PC-3 (cell line): ENCODE data around the gene EIF4B. TPM values are rescaled to one million over a fixed set of nuclear protein-coding genes. Genes with fewer than 3 reads are reported as not detected.
A peak's percentile ranks its signal among the peaks of the same experiment; 100 is the strongest.

Source experiments
- ATAC-seq: fragments of 200-7000 bp; cut with Tn5 transposase; 2 replicates; pipeline ENCODE4 v1.9.1; 2020; ENCODE audit warnings: mild to moderate bottlenecking, moderate library complexity
- BruUV-seq: library from RNA; stranded (reverse); fragments of 400-500 nt; replicated peaks from 2 replicates; lab custom pipeline; 2021; lab: Mats Ljungman, UMichigan
- CTCF ChIA-PET: fragments of 300-600 bp; sonication (Branson Sonifier 250); formaldehyde crosslinking; loops from one replicate; lab custom pipeline; 2022; ENCODE audit warnings: antibody characterized with exemption; lab: Charles Lee
- POLR2A ChIA-PET: fragments of 300-600 bp; sonication (Branson Sonifier 250); formaldehyde crosslinking; loops from one replicate; lab custom pipeline; 2022; ENCODE audit warnings: antibody characterized with exemption; ENCODE audit not compliant: unreplicated experiment; lab: Charles Lee
- DNase-seq: peaks from one replicate; pipeline ENCODE4 v3.0.0-alpha.2; 2015
- H2AFZ ChIP-seq: fragments of 300-600 bp; sonication (generic); 2 replicates; pipeline ENCODE4 v1.6.0; 2016; ENCODE audit warnings: antibody characterized with exemption, low read length
- H3F3A ChIP-seq: fragments of 300-600 bp; sonication (generic); one replicate; pipeline ENCODE4 v1.6.0; 2017; ENCODE audit warnings: antibody characterized with exemption, low read length, control low read depth, mild to moderate bottlenecking; ENCODE audit not compliant: unreplicated experiment
- H3K27ac ChIP-seq: fragments of 300-600 bp; sonication (generic); 2 replicates; pipeline ENCODE4 v1.5.1; 2016; ENCODE audit warnings: mild to moderate bottlenecking, low read length
- H3K27me3 ChIP-seq: fragments of 300-600 bp; sonication (generic); 2 replicates; pipeline ENCODE4 v1.6.1; 2016; ENCODE audit warnings: low read length, mixed read lengths
- H3K36me3 ChIP-seq: fragments of 300-600 bp; sonication (generic); 2 replicates; pipeline ENCODE4 v1.6.1; 2016; ENCODE audit warnings: low read depth, mixed run types, low read length, mixed read lengths
- H3K4me1 ChIP-seq: fragments of 300-600 bp; sonication (generic); 2 replicates; pipeline ENCODE4 v1.5.1; 2016; ENCODE audit warnings: low read length; ENCODE audit not compliant: insufficient read depth
- H3K4me2 ChIP-seq: fragments of 300-600 bp; sonication (generic); 2 replicates; pipeline ENCODE4 v1.6.0; 2016; ENCODE audit warnings: low read length
- H3K4me3 ChIP-seq: fragments of 300-600 bp; sonication (generic); 2 replicates; pipeline ENCODE4 v1.5.1; 2016; ENCODE audit warnings: mild to moderate bottlenecking, low read length, mixed read lengths
- H3K79me2 ChIP-seq: fragments of 300-600 bp; sonication (generic); 2 replicates; pipeline ENCODE4 v1.6.1; 2017; ENCODE audit warnings: low read length, mixed read lengths
- H3K9ac ChIP-seq: fragments of 300-600 bp; sonication (generic); 2 replicates; pipeline ENCODE4 v1.6.0; 2016; ENCODE audit warnings: mild to moderate bottlenecking, low read length
- H3K9me2 ChIP-seq: fragments of 300-600 bp; sonication (generic); replicated peaks from 2 replicates; pipeline ENCODE4 v1.6.1; 2016; ENCODE audit warnings: mixed run types, low read length, mixed read lengths
- H3K9me3 ChIP-seq: fragments of 300-600 bp; sonication (generic); 2 replicates; pipeline ENCODE4 v1.6.1; 2016; ENCODE audit warnings: low read length, mixed read lengths
- H4K20me1 ChIP-seq: fragments of 300-600 bp; sonication (generic); 2 replicates; pipeline ENCODE4 v1.6.1; 2016; ENCODE audit warnings: low read length, mixed read lengths
- EZH2 ChIP-seq: fragments of 300-600 bp; sonication (generic); IDR thresholded peaks from one replicate; pipeline ENCODE4 v1.6.1; 2017; ENCODE audit warnings: antibody characterized with exemption, mild to moderate bottlenecking, low read length; ENCODE audit not compliant: unreplicated experiment
- EZH2phosphoT487 ChIP-seq: fragments of 300-600 bp; sonication (generic); IDR thresholded peaks from 2 replicates; pipeline ENCODE4 v1.6.1; 2018; ENCODE audit warnings: mild to moderate bottlenecking, antibody characterized with exemption, low read length, borderline replicate concordance
- intact Hi-C: fragments of 100-400 bp; cut with micrococcal nuclease; formaldehyde crosslinking; loops from 2 replicates; pipeline ENCODE4 v1.9.0; 2023
- total RNA-seq: library from RNA; depleted of rRNA; stranded (reverse); fragments of >200 nt; gene quantifications from 2 replicates; pipeline ENCODE4 v1.2.3, GENCODE V29; 2014
- TF ChIP-seq, protein P1 (sequence below): fragments of 300-600 bp; sonication (generic); conservative IDR thresholded peaks from 2 replicates; pipeline ENCODE4 v1.5.1; 2017; ENCODE audit warnings: antibody characterized with exemption, low read depth, mild to moderate bottlenecking, low read length

EIF4B gene
- total RNA-seq, 1 experiment from 2014 or later, result 424 TPM

DNA sequence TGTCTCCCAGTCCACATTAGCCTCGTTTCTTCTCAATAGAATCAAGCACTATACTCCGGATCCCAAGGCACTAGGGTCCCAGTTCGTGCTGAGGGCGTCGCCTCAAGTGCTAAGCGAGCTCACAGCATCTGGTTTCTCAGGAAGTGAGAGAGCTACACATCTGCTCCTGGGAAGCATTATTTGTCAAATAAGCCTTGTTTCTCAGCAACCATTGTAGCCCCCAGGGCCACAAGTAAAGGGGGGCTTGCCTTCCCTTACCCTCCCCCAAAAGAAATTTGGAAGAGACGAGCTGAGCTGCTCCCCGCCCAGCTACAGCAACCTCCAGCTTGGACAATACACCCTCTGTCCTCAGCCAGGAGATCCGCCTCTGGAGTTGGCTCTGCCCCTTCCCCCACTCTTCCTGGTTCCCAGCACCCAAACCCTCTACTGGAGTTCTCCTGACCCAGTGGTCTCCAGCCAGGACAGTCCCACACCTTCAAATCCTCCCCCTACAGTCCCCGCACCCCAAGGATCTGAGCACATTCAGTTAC lies 37.9 kb downstream of the EIF4B start:
- H3K4me1 ChIP-seq, result peaks cover 27% of the 10 kb centered on the region
- H4K20me1 ChIP-seq, result no peaks in the 10 kb centered on the region
- intact Hi-C loops, result no loop called here
- H3K27me3 ChIP-seq, result no peaks in the 10 kb centered on the region
- no peaks in the 10 kb centered on the region for H3K9me2 ChIP-seq
- peaks cover 10% of the 10 kb centered on the region for H3F3A ChIP-seq
- TF ChIP-seq EZH2 (no peak), EZH2phosphoT487 (no peak)
- TF ChIP-seq, protein P1, sequence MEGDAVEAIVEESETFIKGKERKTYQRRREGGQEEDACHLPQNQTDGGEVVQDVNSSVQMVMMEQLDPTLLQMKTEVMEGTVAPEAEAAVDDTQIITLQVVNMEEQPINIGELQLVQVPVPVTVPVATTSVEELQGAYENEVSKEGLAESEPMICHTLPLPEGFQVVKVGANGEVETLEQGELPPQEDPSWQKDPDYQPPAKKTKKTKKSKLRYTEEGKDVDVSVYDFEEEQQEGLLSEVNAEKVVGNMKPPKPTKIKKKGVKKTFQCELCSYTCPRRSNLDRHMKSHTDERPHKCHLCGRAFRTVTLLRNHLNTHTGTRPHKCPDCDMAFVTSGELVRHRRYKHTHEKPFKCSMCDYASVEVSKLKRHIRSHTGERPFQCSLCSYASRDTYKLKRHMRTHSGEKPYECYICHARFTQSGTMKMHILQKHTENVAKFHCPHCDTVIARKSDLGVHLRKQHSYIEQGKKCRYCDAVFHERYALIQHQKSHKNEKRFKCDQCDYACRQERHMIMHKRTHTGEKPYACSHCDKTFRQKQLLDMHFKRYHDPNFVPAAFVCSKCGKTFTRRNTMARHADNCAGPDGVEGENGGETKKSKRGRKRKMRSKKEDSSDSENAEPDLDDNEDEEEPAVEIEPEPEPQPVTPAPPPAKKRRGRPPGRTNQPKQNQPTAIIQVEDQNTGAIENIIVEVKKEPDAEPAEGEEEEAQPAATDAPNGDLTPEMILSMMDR, result no peak
- H3K9ac ChIP-seq, result no peak overlapping the region
- POLR2A ChIA-PET, result interaction anchor here (0.6 kb wide), 1 partner anchor 616 kb away, joined by 3 read pairs; no protein-coding TSS in a partner anchor
- DNase-seq, result no peak
- BruUV-seq, result no TSS peak
- H2AFZ ChIP-seq, result no peak overlapping the region
- no peak overlapping the region for H3K4me2 ChIP-seq
- H3K9me3 ChIP-seq, result no peaks in the 10 kb centered on the region
- no peak overlapping the region for H3K27ac ChIP-seq
- H3K36me3 ChIP-seq, result peaks cover 14% of the 10 kb centered on the region
- no peaks in the 10 kb centered on the region for H3K79me2 ChIP-seq
- H3K4me3 ChIP-seq, result no peak overlapping the region
- CTCF ChIA-PET, result no interaction called here
- ATAC-seq, result no peak

DNA sequence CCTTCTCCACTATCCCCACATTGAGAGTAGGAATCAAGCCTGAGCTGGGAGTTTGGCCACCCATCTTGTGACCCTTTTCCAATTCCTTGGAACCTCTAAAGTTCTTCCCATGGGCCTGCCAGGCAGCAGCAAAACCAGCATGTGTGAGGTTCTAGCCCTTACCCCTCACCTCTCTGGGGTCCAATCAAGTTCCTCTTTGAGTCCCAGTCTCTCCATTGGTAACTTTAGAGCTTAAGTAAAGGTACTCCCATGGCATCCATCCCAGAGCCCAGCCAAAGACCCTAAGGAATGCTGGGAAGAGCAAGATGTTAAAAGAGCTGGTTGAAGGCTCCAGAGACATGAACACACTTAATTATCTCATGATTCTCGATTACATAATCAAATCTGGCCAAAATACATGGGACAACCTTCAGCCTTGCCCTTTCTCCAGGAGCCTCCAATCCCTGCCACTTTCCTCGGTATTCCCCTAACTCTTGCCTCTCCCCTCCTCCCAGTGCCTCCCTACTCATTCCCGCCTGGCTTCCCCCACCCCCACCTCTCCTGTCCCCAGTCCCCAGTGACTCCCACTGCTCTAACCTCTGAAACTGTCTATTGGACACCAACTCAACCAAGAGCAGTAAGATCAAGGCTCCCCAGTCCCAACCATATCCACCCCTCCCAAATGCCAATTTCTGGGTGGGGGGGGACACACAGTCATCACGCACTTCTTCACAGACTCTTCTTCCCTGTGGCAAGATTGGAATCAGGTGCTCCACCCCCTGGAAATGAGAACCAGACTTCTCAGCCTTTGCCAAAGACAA lies 38.8 kb downstream of the EIF4B start:
- Histone ChIP-seq H3K9me3 (no peaks in the 10 kb centered on the region), H3K9ac (no peak overlapping the region), H2AFZ (no peak overlapping the region), H3K79me2 (peaks cover 2% of the 10 kb centered on the region), H3F3A (peaks cover 5% of the 10 kb centered on the region), H3K4me2 (0 out of 2 replicates have a peak overlapping the region, but pooled peaks have one; percentile 90), H3K27ac (no peak overlapping the region), H3K36me3 (0 out of 2 replicates have a peak, but pooled peaks cover 4% of the 10 kb centered on the region), H3K27me3 (no peaks in the 10 kb centered on the region), H3K4me1 (peaks cover 37% of the 10 kb centered on the region), H3K4me3 (no peak overlapping the region), H4K20me1 (no peaks in the 10 kb centered on the region), H3K9me2 (no peaks in the 10 kb centered on the region)
- BruUV-seq, result no TSS peak
- POLR2A ChIA-PET, result interaction anchor here (0.7 kb wide), 1 partner anchor 19 kb away, joined by 3 read pairs; no protein-coding TSS in a partner anchor
- CTCF ChIA-PET, result interaction anchor here (0.7 kb wide), 1 partner anchor 29 kb away, joined by 4 read pairs; no protein-coding TSS in a partner anchor
- ATAC-seq (no peak), DNase-seq (no peak)
- intact Hi-C loops, result no loop called here
- TF ChIP-seq EZH2phosphoT487, result no peak
- no peak for TF ChIP-seq EZH2
- TF ChIP-seq, protein P1, result no peak

DNA sequence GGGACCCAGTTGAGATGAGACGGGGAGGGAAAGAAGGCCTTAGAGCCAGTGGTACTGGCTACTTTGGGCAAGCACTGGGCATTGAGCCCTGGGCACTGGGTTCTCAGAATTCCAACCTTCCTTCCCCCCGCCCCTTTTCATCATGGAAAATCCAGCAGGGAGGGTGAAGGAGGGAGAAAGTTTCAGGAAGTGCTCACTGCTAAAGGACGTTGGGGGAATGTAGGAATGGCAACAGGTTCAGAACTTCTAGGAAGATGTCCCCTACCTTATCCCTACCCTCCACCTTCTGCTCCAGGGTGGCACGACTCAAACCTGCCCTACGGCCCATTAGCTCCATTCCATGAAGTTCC lies 39.4 kb downstream of the EIF4B start:
- Histone ChIP-seq H3K4me2 (peak overlapping the region; percentile 90), H3K27me3 (no peaks in the 10 kb centered on the region), H3K4me3 (peak overlapping the region; percentile 71), H3K9ac (no peak overlapping the region), H2AFZ (no peak overlapping the region), H3K36me3 (0 out of 2 replicates have a peak, but pooled peaks cover 4% of the 10 kb centered on the region), H3K4me1 (peaks cover 43% of the 10 kb centered on the region), H3K27ac (no peak overlapping the region), H3K9me3 (no peaks in the 10 kb centered on the region), H3K9me2 (no peaks in the 10 kb centered on the region), H3K79me2 (peaks cover 8% of the 10 kb centered on the region), H3F3A (peaks cover 5% of the 10 kb centered on the region), H4K20me1 (no peaks in the 10 kb centered on the region)
- no TSS peak for BruUV-seq
- TF ChIP-seq EZH2, result no peak
- no peak for TF ChIP-seq EZH2phosphoT487
- TF ChIP-seq, protein P1, result no peak
- intact Hi-C loops, result loop anchor here (2.0 kb wide), 1 partner anchor 39 kb away; the partner anchor contains the start of gene EIF4B
- DNase-seq (no peak), ATAC-seq (no peak)
- POLR2A ChIA-PET, result no interaction called here
- CTCF ChIA-PET, result no interaction called here
